Measurements from ENCODE around the gene RPS6KA5.

DNA sequence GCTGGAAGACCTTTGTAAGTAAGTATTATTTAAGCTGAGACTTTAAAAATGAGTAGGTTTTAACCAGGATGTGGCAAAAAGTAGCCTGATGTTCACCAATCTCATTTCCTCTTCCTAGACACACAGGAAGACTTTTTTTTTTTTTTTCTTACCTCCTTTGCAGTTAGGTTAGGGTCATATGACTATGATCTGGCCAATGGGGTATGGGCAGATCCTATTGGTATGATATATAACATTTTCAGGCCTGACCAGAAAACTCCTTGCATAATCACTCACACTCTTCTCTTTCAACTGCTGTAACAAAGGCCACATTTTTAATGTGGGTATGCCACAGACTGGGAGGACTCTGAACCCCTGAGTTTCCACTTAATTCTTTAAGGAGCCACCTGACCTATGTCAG lies 2.7 kb upstream of the RPS6KA5 start:
- TF ChIP-seq POLR2AphosphoS5 (IDR thresholded peaks at IDR 0.05) (no peak), CTCF (IDR thresholded peaks at IDR 0.05) (no peak), POLR2A (IDR thresholded peaks at IDR 0.05) (no peak)

Measured in stomach (tissue), 4 donors.